NCI-H146 treated with DMSO at 0.1 percent for 48 hours (cell line): ENCODE results near the gene DGAT2.
"Not testable (repeated sequence)": the region's sequence is repeated elsewhere in the genome, so short reads cannot be mapped to it uniquely, and the experiment has no call there.

Source experiments
- DNase-seq: peaks from one replicate; lab custom pipeline; 2025; ENCODE audit not compliant: unreplicated experiment; lab: John Stamatoyannopoulos, UW

DGAT2 gene, protein sequence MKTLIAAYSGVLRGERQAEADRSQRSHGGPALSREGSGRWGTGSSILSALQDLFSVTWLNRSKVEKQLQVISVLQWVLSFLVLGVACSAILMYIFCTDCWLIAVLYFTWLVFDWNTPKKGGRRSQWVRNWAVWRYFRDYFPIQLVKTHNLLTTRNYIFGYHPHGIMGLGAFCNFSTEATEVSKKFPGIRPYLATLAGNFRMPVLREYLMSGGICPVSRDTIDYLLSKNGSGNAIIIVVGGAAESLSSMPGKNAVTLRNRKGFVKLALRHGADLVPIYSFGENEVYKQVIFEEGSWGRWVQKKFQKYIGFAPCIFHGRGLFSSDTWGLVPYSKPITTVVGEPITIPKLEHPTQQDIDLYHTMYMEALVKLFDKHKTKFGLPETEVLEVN

DNA sequence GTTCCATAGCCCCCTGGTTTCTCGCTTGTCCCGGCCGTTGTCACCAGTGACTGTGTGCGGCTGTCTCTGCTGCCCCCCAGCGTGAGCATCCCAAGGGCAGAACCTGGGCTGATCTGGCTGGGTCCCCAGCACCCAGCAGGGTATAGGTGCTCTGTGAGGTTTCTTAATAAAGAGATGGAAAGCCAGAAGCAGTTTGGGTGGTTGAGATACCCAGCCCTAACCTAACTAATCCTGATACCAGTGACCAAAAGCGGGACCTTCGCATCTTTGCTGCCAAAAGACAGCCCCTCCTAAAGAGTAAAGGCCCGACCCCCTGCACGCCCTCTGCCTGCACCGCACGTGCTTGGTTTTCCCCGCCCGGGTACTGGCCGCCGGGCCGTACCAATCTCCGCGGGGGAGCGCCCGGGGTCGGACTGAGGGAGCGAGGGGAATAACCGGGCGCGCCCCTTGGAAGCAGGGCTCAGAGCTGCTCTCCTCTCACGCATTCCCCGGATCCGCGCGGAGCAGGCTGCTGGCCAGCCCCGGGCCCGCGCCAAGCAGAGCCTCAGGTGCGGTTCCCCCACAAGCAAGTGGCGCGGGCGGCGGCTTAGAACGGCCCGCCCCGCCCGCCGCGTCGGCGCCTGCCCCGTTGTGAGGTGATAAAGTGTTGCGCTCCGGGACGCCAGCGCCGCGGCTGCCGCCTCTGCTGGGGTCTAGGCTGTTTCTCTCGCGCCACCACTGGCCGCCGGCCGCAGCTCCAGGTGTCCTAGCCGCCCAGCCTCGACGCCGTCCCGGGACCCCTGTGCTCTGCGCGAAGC, at the start of gene DGAT2:
DGAT2 (plus strand) TSS at position 667 of the 797 bp plus-strand sequence. CDS start 214 bp downstream, outside the sequence.
- DNase-seq, result peak; percentile 77

- no peak for DNase-seq
Observed at GRCh38 chr11:75719340-75720239, 49.0 kb upstream of the DGAT2 start.

DNA sequence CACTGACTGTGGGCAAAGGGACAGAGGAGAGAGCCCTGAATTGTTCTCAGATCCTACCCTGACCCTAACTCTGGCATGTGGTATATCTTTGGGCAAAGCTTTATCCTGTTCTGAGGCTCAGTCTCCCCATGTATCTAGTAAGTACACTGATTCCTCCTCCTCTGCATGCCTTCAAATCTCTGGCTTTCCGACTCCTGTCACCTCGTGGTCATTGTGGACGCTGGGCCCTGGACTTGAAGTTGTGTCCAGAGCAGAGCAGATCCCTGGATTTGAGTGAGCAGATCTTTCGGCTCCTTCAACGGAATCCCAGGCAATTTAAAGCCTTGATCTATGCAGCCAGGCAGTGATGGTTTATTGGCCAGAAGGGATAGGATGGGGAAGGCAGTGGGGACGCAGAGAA, 47.9 kb upstream of the DGAT2 start:
- DNase-seq, result no peak

DNA sequence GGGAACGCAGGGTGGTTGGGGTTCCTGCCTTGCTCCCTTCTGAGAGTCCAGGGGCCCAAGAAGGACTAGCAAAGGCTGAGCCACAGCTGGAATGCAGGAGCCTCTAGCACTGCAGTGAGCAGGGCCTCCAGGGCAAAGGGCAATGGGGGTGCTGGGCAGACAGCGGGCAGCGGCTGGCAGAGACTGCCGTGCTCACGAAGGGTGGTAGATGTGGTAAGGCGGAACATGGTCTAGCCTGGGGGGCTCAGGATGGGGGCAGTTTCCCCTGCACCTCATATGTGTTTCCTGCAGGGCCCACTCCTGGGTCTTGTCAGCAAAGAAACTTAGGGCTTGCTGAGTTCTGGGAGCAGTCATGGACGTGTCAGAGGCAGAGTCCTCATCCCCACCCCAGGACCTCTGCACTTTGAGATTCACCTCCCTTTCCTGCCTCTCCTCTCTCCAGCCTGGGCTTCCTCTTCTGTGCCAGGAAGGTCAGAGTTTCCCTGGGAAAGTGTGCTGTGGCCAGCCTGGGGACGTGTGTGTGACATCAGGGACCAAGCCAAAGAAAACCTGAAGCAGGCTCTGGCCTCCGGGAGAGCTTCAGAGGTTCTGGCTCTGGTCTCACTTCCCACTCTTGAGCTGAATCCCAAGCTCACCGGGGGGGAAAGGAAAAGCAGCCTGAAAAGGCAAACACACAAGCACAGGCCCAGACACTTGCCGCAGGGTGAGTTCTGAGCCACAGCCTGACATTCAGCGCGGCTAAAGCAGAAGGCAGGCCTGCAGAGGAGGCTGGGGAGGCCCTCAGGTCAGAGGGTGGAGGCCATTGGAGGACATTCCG, 46.5 kb upstream of the DGAT2 start:
- no peak for DNase-seq

- no peak for DNase-seq
Observed at GRCh38 chr11:75722669-75723042, 45.9 kb upstream of the DGAT2 start.

DNA sequence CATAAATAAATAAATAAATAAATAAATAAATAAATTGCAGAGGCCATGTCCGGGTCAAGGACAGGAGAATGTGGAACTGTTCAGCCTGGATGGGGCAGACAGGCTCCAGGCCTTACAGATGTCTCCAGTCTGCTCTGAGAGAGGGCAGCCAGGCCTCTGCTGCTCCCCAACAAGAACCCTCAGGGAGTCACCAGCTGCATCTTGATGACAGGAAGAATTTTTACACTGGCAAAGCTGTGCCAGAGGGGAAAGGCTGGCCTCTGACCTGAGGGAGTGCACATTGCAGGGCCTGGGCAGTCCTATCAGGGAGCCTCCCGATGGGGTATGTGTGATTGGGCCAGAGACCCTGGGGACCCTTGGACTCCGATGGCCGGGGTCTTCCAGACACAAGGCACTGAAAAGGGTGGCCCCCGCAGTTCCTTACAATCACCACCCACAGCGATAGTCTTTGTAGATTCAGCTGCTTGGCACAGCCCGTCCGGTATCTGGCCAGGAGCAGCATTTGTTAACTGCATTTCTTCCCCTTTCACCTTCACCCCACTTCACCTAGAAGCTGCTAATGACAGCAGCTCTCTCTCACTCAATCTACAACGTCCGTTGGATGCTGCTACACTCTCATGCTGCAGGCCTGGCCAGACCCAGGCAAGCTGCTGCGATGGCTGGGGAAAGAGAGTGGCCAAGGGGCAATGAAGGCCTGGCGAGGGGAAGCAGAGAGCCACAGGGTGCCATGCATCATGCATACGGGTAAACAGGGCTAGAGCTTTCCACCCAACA, 42.8 kb upstream of the DGAT2 start:
- no peak for DNase-seq

- no peak for DNase-seq
Observed at GRCh38 chr11:75728992-75729391, 39.6 kb upstream of the DGAT2 start.

DNA sequence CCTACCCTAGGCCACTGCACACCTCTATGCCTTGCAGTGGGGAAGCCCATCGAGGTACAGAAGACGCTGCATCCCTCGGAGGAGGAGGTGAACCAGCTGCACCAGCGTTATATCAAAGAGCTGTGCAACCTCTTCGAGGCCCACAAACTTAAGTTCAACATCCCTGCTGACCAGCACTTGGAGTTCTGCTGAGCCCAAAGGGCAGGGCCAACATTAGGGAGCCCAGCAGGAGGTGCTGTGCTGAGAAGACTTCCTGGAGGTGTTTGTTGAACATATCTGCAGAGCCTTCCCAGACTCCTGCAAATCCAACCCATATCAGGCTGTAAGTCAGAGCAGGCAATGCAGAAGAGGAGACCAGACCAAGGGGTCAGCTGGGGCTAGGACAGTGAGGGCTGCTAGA, 37.5 kb upstream of the DGAT2 start:
- DNase-seq, result no peak

- DNase-seq, result no peak
Observed at GRCh38 chr11:75733071-75733430, 35.5 kb upstream of the DGAT2 start.

DNA sequence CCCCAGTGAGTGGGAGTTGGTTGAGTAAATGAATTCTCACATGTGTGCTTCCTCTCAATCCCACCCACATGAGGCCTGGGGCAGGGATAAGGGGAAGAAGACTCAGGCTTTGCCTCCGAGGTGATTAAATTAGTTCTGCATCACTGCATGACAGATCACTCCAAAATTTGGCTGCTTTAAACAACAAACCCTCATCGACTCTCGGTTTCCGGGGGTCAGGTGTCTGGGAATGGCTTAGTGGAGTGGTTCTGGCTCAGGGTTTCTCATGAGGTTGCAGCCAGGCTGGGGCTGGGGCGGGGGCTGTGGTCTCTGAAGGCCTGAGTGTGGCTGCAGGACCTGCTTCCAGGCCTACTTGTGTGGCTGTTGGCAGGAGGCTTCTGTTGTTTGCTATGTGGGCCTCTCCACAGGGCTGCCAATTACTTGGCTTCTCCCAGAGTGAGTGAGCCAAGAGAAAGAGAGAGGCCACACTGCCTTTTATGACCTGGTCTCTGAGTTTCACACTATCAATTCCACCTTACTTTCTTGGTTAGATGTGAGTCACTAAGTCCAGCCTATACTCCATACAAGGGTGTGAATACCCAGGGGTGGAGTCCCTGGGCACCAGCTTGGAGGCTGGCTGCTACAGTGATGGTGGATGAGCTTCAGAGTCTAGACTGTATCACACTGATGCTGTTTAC, 35.0 kb upstream of the DGAT2 start:
- DNase-seq, result no peak

DNA sequence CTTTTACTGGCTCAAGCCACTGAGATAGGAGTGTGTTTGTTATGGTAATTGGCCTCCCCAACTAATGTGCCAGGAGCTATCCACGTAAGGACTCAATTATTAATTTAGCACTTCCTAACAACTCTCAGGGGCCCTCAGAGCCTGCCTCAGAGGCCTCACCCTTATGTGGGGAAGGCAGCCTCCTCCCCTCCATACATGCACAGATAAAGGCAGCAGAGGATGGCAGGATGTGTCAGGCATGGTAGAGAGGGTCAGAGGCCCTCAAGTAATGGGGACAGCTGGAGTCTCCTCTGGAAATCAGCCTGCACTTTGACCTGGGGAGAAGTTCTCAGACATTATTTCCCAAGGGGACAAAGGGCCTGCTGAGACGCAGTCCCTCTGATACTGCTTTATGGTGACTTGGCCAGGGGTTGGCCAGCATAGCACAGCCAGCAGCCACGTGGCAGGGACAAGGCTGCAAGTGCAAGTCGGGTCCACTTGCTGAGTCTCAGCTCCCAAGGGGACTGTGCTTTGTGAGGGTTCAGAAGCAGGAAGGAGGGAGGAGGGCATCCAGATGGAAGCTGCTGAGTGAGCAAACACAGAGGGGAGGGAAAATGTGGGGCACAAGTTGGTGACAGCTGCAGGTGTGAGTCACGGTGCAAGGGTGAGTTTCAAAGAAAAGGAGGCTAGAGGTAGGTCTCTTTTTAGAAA, 33.9 kb upstream of the DGAT2 start:
- DNase-seq, result no peak

DNA sequence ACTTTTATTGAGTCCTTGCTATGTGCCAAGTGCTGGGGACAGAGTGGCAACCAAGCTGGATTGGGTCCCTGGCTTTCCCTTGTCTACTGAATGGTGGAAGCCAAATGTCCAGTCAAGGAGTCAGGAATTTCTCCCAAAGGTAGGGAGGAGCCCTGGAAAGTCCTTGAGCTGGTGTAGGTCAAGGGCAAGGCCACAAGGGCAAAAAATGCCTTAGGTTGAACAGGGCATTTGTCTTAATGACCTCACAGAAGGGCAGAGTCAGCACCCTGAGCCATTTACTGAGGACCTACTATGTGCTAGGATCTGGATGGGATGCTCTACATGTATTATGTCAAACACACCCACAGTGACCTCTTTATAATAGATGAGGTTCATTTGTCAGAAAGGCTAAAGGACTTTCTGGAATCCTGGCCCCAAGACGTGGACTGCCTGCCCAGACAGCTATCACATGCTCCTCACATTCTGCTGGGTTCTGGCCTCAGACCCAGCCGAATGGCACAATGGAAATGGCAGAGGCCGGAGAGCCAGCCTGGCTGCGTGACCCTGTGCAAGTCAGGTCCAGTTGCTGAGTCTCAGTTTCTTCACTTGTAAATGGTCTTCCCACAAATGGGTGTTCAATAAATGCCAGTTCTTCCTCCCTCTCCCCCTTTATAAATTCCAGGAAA, 33.3 kb upstream of the DGAT2 start:
- DNase-seq, result no peak

GRCh38 chr11:75737314-75737713, 31.3 kb upstream of the DGAT2 start:
- no peak for DNase-seq

DNA sequence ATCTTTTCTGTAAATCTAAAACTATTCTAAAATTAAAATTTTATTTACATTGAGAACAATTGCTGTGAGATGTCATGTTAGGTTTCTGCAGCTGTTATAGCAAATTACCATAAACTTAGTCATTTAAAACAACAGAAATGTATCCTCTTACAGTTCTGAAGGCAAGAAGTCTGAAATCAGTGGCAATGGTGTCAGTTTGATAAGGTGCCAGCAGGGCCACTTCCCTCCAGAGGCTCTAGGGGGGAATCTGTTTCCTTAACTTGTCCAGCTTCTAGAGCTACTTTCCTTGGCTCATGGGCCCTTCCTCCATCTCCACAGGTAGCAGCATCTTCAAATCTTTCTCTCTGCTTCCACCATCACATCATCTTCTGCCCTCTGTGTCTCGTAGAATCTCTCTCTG, 27.9 kb upstream of the DGAT2 start:
- DNase-seq, result no peak

GRCh38 chr11:75743159-75743558, 25.4 kb upstream of the DGAT2 start:
- DNase-seq, result not testable (repeated sequence)

- no peak for DNase-seq
Observed at GRCh38 chr11:75743711-75744563, 24.6 kb upstream of the DGAT2 start.

GRCh38 chr11:75745807-75746206, 22.8 kb upstream of the DGAT2 start:
- no peak for DNase-seq
